ENCODE results near the gene KAZN. TPM values are rescaled to one million over a fixed set of nuclear protein-coding genes. Genes with fewer than 3 reads are reported as not detected.
"Not testable (repeated sequence)": the region's sequence is repeated elsewhere in the genome, so short reads cannot be mapped to it uniquely, and the experiment has no call there.

KAZN gene
- total and polyA plus RNA-seq, 2 of the 8 experiments (the other 6 are each of a cell fraction or from before 2014, with no cell fraction given) = 3.7 to 11.8 TPM

GRCh38 chr1:15040685-15041084, 442.2 kb downstream of the KAZN start:
- H2BK120ac ChIP-seq (replicated peaks; ENCODE audit: low read depth, low read length); H3K4me3 ChIP-seq (ENCODE audit: extremely low read depth in 1 of 4, insufficient read depth in 2 of 4, low read depth in 3 of 4, low read length in 4 of 4); H2AK5ac ChIP-seq (ENCODE audit: low read depth, low read length); H2BK12ac ChIP-seq (ENCODE audit: low read depth, low read length); H2BK15ac ChIP-seq (ENCODE audit: low read length); DNase-seq (ENCODE audit: low read depth in 1 of 2, low spot score in 2 of 2); H3K4me2 ChIP-seq (ENCODE audit: insufficient read depth in 1 of 2, low read depth in 2 of 2, low read length in 2 of 2); H3K23ac ChIP-seq (ENCODE audit: insufficient read length); H3K18ac ChIP-seq (ENCODE audit: extremely low read depth, low read length); H3K23me2 ChIP-seq (ENCODE audit: low read depth, low read length); H2BK20ac ChIP-seq (ENCODE audit: low read length); H3K14ac ChIP-seq (ENCODE audit: insufficient read length); H3K4me1 ChIP-seq (replicated peaks in 1 of 4; ENCODE audit: control insufficient read depth in 3 of 4, insufficient read depth in 4 of 4, low read length in 3 of 4); H4K91ac ChIP-seq (replicated peaks; ENCODE audit: insufficient read length, low read length); H3K4ac ChIP-seq (replicated peaks; ENCODE audit: insufficient read length, low read depth, low read length); H3K36me3 ChIP-seq (ENCODE audit: control insufficient read depth in 2 of 4, insufficient read depth in 4 of 4, low read length in 3 of 4); H4K8ac ChIP-seq (ENCODE audit: extremely low read depth, insufficient read depth, low read length); FAIRE-seq; H2AFZ ChIP-seq (ENCODE audit: low read length); H2BK5ac ChIP-seq (ENCODE audit: low read depth, low read length); H4K5ac ChIP-seq (ENCODE audit: insufficient read length, low read depth, low read length); H3K27me3 ChIP-seq (replicated peaks in 1 of 4; ENCODE audit: control insufficient read depth in 3 of 4, extremely low read depth in 1 of 4, insufficient read depth in 3 of 4, low read length in 3 of 4); H3K79me1 ChIP-seq (ENCODE audit: low read depth, low read length); H3K9ac ChIP-seq (replicated peaks in 1 of 4; ENCODE audit: extremely low read depth in 1 of 4, low read depth in 3 of 4, low read length in 3 of 4); H3K79me2 ChIP-seq (ENCODE audit: control insufficient read depth in 1 of 2, insufficient read depth in 2 of 2, low read length in 2 of 2); H4K20me1 ChIP-seq (replicated peaks in 1 of 2; ENCODE audit: control insufficient read depth in 1 of 2, insufficient read depth in 2 of 2, low read length in 2 of 2); H3K56ac ChIP-seq (replicated peaks; ENCODE audit: insufficient read length, low read depth, low read length); H3K27ac ChIP-seq (ENCODE audit: low read depth, low read length); H3K9me3 ChIP-seq (ENCODE audit: insufficient read depth in 2 of 2, low read depth in 1 of 2, low read length in 1 of 2): not testable (repeated sequence)
- ChIA-PET CTCF (ENCODE audit: partially characterized antibody) (interaction anchor here (0.6 to 2.3 kb wide), 6 partner anchors 13 to 926 kb away, joined by 3 to 7 read pairs (median 4); no protein-coding TSS in a partner anchor), POLR2A (ENCODE audit: partially characterized antibody) (interaction anchor here (0.6 kb wide), 1 partner anchor 88 kb away, joined by 3 read pairs; no protein-coding TSS in a partner anchor)
- WGBS, 2 experiments (ENCODE audit: extremely low coverage in 1 of 2, insufficient coverage in 1 of 2, insufficient read length in 1 of 2, insufficient replicate concordance in 2 of 2, low coverage in 1 of 2, low lambda C conversion rate in 2 of 2, missing lambda C conversion rate in 1 of 2) = 93% methylated on average over 3 of the region's 5 CpGs; no CpG with 5 or more reads in 1 of the 2 experiments
